ENCODE measurements around the gene TAF10. TPM values are rescaled to one million over a fixed set of nuclear protein-coding genes. Genes with fewer than 3 reads are reported as not detected.

Gene TAF10
- total RNA-seq, 1 experiment from 2014 or later = 65.6 TPM

- DNase-seq (ENCODE audit: extremely low read depth, low read depth) = no peak
These were observed 29.1 kb upstream of the TAF10 start for GRCh38 chr11:6640985-6641701.

DNA sequence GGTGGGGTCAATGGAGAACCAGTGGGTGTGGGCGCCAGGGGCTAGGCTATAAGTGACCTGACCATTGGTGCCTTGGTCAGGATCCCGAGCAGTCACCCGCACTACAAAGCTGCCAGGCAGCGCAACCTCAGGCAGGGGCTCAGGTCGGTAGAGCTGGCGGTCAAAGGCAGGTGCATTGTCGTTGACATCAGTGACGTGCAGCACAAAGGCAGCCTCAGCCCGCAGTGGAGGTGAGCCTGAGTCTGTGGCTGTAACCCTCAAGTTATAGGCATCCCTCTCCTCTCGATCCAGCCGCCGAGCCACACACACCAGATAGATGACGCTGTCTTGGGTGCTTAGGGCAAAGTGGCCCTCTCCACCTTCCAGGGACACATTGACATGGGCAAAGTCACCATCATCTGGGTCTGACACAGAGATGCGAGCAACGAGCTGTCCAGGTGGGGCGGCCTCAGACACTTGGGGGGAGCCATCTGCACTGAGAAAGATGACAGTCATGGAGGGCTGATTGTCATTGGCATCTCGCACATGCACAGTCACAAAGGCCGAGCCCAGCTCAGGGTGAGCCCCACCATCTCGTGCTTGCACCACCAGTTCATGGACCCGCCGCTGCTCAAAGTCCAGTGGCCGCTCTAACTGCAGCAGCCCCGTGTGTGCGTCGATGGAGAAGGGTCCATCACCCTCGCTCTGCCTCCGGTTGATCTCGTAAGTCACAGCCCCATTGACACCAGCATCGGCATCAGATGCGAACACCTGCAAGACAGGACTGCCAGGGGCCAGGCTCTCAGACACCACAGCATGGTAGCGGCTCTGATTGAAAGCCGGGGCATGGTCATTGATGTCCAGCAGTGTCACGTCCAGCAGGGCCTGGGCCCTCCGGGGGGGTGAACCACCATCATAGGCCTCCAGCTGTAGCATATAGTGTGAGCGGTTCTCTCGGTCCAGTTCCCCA is 28.3 kb upstream of the TAF10 start:
- DNase-seq (ENCODE audit: extremely low read depth, low read depth) = no peak

GRCh38 chr11:6638429-6638828 is 26.4 kb upstream of the TAF10 start:
- DNase-seq (ENCODE audit: extremely low read depth, low read depth) = no peak

- DNase-seq (ENCODE audit: extremely low read depth, low read depth) = no peak
These were observed 25.9 kb upstream of the TAF10 start for GRCh38 chr11:6637871-6638270.

DNA sequence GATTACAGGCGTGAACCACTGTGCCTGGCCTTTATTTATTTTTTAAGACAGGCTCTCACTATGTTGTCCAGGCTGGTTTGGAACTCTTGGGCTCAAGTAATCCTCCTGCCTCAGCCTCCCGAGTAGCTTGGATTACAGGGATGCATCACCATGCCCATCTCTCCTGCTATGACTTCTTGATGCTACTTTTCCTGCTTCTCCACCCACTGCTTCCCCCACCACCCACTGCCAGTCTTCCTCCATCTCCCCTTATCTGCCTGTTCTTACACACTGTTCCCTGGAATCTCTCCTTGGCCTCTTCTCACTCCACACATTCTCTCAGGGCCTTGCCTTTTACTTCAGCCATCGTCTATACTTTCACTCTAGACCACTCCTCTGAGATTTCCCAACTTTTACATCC is 24.5 kb upstream of the TAF10 start:
- DNase-seq (ENCODE audit: extremely low read depth, low read depth) = no peak

DNA sequence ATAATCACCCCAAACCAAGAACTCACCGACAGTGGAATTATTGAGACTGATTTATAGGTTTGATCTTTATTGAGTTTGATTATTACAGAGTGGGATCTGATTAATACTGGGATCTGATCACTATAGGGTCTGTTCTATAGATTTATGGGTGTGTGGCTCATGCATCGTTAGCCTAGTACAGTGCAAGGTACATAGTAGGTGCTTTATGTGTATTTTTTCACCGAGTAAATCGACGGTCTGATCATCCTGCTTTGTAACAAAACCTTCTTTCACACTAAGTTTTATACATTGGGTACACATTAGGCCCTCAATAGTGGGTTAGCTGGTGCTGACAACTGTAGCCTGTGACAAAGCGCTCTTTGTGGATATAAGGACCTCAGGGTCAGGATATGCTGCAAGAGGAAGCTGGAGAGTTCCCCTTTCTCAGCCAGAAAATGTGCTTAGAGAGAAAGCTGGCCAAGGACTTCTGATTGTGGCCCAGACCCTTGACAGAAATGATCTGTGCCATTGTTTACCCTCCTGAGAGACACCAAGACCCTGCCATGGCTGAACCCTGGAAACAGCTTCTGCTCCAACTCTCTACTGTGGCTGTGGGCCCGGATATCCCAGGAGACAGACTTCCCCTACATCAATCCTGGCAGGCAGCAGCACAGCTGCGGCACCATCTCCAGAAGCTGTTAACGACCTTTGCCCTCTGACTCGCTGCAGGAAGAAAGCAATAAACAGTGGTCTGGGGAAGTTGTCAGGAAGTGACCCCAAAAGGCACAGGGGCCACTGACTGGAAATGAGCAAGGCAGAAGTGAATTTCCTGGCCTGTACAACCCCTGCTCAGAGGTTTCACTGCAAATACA is 23.3 kb upstream of the TAF10 start:
- no peak for DNase-seq (ENCODE audit: extremely low read depth, low read depth)

DNA sequence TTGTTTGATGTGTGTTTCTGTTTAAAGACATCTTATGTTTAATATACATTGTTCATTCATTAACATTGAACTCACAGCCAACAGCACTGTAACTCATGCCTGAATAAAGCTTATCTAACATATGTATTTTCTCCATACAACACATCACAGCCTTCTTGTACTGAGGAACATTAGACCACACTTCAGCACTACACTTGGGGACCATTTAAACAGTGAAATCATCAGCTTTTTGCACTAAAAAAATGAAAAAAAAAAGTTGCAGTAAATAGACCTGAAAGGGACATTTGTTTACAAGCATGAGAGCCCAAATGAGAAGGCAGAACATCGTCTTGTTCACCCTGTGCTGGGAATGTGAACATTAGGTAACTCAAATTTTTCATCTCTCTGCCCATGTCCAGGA is 22.5 kb upstream of the TAF10 start:
- DNase-seq (ENCODE audit: extremely low read depth, low read depth) = no peak

DNA sequence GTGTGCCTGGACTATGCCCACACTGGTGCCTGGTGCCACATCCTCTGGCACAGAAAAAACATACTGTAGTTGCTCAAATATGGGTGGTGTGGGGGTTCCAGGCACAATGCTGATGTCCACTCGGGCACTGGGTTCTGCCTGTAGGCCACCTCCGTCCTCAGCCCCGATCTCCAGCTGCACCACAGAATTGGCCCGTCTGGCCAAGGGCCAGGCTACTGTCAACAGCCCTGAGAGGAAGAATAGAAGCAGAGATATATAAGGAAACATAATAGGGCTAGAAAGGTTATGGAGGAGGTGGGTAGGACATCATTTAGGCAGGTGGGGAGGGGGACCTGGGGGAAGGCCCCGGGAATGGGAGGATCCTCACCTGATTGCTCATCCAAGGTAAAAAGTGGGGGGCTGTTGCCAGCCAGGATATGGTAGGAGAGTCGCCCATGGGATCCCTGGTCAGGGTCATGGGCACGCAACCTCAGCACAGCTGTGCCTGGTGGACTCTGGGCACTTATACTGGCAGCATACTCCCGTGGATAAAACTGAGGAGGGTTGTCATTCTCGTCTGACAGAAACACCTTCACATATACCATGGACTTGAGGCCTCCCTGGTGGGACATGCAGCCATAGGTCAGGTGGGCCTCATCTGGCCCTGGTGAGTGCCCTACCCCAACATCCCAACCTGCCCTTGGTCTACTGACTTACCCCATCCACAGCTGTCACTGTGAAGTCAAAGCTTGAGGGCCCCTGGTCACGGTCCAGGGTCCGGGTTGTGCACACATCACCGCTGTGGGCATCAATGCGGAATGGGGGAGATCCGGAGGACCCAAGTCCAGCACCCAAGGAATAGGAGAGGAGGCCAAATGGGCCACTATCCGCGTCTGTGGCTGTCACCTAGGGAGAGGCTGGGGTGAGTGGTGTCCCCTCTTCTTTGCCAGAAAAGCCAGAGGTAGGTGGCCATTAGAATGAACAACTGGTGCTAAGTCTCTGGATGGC is 21.7 kb upstream of the TAF10 start:
- no peak for DNase-seq (ENCODE audit: extremely low read depth, low read depth)

DNA sequence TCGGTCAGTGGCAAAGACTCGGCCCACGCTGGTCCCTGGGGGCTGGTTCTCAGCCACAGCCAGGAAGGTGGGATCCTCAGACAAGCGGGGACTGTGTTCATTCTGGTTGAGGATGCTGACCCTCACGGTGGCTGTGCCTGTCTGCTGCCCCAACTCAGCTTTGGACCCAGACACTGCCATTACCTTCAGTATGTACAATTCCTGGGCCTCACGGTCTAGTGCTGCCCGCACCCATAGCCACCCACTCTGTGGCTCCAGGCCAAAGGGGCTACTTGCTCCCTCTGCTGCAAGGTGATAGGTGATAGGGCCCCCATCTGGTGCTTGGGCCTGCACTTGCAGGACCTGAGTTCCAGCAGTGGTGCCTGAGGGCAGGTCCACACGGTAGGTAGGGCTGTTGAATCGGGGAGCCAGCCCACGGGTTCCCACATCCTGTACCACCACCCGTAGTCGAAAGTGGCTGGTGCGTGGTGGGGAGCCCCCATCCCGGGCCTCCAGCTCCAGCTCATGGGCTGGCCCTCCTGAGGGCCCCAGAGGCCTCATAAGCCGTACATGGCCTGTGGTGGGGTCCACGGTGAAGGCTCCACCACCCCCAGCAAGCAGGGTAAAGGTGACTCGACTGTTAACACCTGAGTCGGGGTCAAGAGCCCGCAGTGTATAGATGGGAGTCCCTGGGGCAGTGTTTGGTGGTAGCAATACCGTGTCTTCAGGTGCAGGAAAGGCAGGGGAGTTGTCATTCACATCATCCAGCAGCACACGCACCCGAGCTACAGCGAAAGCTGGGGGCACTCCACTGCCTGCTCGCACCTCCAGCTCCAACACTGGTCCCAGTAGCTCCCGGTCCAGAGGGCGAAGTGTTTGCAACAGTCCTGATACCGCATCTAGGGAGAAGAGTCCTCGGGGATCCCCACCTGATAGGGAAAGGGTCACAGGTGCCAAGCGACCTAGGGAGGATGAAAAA is 20.4 kb upstream of the TAF10 start:
- no peak for DNase-seq (ENCODE audit: extremely low read depth, low read depth)

DNA sequence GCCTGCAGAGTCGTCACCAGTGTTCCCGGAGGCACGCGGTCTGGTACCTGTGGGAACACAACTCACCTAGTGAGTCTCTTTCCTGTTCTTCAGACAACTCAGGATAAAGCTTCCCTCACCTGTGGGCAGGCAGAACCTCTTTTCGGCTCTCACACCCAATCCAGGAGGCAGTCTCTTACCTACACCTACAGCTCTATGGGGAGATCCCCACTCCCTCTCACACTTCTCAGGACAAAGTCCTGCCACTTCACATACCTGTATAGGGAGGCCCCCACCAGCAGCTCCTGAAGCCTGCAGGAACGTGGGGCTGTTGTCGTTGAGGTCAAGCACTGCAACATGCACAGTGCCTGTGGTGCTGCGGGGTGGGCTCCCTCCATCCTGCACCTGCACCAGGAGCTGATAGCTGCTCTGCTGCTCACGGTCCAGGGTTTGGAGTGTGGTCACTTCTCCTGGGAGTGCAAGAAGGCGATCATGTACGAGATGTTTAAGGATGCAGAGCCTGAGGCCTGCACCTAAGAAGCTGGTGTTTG is 19.4 kb upstream of the TAF10 start:
- DNase-seq (ENCODE audit: extremely low read depth, low read depth) = no peak

DNA sequence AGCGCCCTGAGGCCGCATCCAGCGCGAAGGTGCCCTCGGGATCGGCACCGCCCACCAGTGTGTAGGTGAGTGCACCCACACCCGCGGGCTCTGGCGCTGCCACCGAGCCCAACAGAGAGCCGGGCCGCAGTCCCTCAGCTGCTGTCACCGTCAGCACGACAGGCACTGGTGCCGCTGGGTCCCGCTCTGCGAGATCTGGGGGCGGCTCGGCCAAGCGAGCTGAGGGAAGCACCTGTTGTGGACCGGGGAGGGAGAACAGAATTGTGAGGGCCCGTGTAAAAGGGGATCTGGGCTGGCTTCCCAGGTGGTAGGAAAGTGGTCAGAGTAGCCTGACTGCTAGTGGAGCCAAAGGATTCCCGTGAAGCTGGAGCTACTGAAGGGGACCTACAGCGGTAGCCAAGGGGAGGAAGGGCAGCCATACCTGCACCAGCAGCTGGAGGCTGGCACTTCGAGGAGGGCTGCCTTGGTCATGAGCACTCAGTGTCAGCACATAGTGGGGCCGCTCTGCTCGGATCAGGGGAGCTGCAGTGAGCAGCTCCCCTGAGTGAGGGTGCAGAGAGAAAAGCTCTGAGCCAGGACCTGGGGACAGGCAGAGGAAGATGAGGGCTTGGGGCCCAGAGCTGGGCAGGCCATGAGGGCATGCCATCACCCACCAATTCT is 18.7 kb upstream of the TAF10 start:
- DNase-seq (ENCODE audit: extremely low read depth, low read depth) = no peak

GRCh38 chr11:6629892-6630631 is 18.0 kb upstream of the TAF10 start:
- no peak for DNase-seq (ENCODE audit: extremely low read depth, low read depth)

DNA sequence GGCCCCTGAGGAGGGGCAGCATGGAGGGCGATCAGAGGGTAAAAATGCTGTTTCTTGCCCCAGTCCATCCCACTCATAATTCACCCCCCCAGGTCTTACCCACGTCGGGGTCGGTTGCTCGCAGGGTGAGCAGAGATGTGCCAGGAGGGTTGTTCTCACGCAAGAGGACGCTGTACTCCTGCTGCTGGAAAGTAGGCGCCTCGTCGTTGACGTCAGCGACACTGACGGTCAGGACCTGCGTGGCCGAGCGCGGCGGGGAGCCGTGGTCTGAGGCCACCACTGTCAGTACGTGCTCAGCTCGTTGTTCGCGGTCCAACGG is 17.5 kb upstream of the TAF10 start:
- no peak for DNase-seq (ENCODE audit: extremely low read depth, low read depth)

DNA sequence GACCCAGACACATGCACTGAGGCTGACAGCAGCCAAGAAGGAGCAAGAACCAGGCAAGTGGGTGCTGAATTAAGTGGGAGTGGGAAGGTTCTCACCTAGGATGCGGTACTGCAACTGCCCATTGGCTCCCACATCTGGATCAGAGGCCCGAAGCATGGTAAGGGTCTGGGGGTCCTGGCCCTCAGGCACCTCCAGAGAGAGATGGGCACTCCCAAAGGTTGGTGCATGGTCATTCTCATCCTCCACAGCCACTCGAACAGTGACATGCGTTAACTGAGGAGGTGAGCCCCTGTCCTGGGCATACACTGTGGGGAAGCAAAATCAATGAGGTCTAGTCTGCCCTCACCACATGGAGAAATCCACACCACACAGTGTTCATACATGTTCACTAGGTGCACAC is 16.5 kb upstream of the TAF10 start:
- DNase-seq (ENCODE audit: extremely low read depth, low read depth) = no peak

DNA sequence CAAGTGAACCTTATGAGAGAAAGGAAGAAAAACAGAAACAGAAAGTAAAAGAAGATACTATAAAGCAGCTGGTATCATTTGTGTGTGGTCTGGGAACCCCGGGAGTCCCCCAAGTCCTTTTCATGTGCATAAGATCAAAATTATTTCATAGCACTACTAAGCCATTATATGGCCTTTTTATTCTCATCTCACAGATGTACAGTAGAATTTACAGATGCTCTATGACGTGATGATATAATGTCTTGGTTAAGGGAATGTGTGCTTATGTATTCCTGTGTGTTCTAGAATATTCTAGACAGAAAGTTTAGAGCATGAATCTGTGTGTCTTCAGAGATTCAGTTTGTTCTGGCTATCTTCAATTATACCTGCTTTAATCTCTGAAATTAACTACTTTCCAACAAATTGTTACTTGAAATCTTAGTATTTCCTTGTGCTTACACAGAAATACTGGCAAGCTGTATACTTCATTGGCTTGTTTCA is 15.8 kb upstream of the TAF10 start:
- DNase-seq (ENCODE audit: extremely low read depth, low read depth) = no peak

GRCh38 chr11:6626971-6627761 is 15.2 kb upstream of the TAF10 start:
- no peak for DNase-seq (ENCODE audit: extremely low read depth, low read depth)
